ENCODE measurements around the gene ZNF597.

The ZNF597 gene

GRCh38 chr16:3443108-3444031 lies at the start of gene ZNF597, which contains the start of gene NAA60:
ZNF597 (minus strand) TSS chr16:3443504; CDS start chr16:3443153, 351 bp downstream.
NAA60 (plus strand) TSS chr16:3443680; CDS start chr16:3476228, 32,548 bp downstream.
- peaks cover 51% of the 10 kb centered on the region for H3K36me3 Mint-ChIP-seq (ENCODE audit: low read depth)
- peak within 1 kb of the TSS; percentile 91 for H3K4me3 Mint-ChIP-seq
- peak within 1 kb of the TSS; percentile 95 for H3K27ac Mint-ChIP-seq
- no peaks in the 10 kb centered on the region for H3K27me3 Mint-ChIP-seq (ENCODE audit: low read depth)
- H3K9me3 Mint-ChIP-seq, result peaks cover 32% of the 10 kb centered on the region
- H3K4me1 Mint-ChIP-seq (ENCODE audit: low read depth), result peaks cover 13% of the 10 kb centered on the region
- peak; percentile 86 for DNase-seq (ENCODE audit: low spot score)

- H3K27ac Mint-ChIP-seq, result no peak overlapping the region
- H3K27me3 Mint-ChIP-seq (ENCODE audit: low read depth), result no peaks in the 10 kb centered on the region
- no peaks in the 10 kb centered on the region for H3K9me3 Mint-ChIP-seq
- H3K36me3 Mint-ChIP-seq (ENCODE audit: low read depth), result no peaks in the 10 kb centered on the region
- no peak overlapping the region for H3K4me3 Mint-ChIP-seq
- DNase-seq (ENCODE audit: low spot score), result no peak
- H3K4me1 Mint-ChIP-seq (ENCODE audit: low read depth), result no peaks in the 10 kb centered on the region
Observed at GRCh38 chr16:3492356-3492755, 49.1 kb upstream of the ZNF597 start.

- no peak for DNase-seq (ENCODE audit: low spot score)
- Mint-ChIP-seq H3K4me3 (no peak overlapping the region), H3K9me3 (no peaks in the 10 kb centered on the region), H3K27me3 (ENCODE audit: low read depth) (no peaks in the 10 kb centered on the region), H3K27ac (peak overlapping the region; percentile 45), H3K4me1 (ENCODE audit: low read depth) (no peaks in the 10 kb centered on the region), H3K36me3 (ENCODE audit: low read depth) (no peaks in the 10 kb centered on the region)
Observed at GRCh38 chr16:3490911-3491629, 47.8 kb upstream of the ZNF597 start.

GRCh38 chr16:3488801-3489200 lies 45.5 kb upstream of the ZNF597 start:
- DNase-seq (ENCODE audit: low spot score), result no peak
- Mint-ChIP-seq H3K36me3 (ENCODE audit: low read depth) (peaks cover 5% of the 10 kb centered on the region), H3K27me3 (ENCODE audit: low read depth) (no peaks in the 10 kb centered on the region), H3K4me1 (ENCODE audit: low read depth) (no peaks in the 10 kb centered on the region), H3K9me3 (no peaks in the 10 kb centered on the region), H3K27ac (no peak overlapping the region), H3K4me3 (no peak overlapping the region)

- Mint-ChIP-seq H3K4me3 (no peak overlapping the region), H3K36me3 (ENCODE audit: low read depth) (peaks cover 12% of the 10 kb centered on the region), H3K27me3 (ENCODE audit: low read depth) (no peaks in the 10 kb centered on the region), H3K27ac (no peak overlapping the region), H3K9me3 (no peaks in the 10 kb centered on the region), H3K4me1 (ENCODE audit: low read depth) (no peaks in the 10 kb centered on the region)
- DNase-seq (ENCODE audit: low spot score), result no peak
Observed at GRCh38 chr16:3487521-3488410, 44.5 kb upstream of the ZNF597 start.

GRCh38 chr16:3486506-3487215 lies 43.4 kb upstream of the ZNF597 start:
- Mint-ChIP-seq H3K27ac (no peak overlapping the region), H3K4me1 (ENCODE audit: low read depth) (no peaks in the 10 kb centered on the region), H3K27me3 (ENCODE audit: low read depth) (no peaks in the 10 kb centered on the region), H3K36me3 (ENCODE audit: low read depth) (peaks cover 18% of the 10 kb centered on the region), H3K9me3 (no peaks in the 10 kb centered on the region), H3K4me3 (no peak overlapping the region)
- no peak for DNase-seq (ENCODE audit: low spot score)

GRCh38 chr16:3485821-3486505 lies 42.7 kb upstream of the ZNF597 start:
- Mint-ChIP-seq H3K4me3 (no peak overlapping the region), H3K4me1 (ENCODE audit: low read depth) (no peaks in the 10 kb centered on the region), H3K27ac (no peak overlapping the region), H3K36me3 (ENCODE audit: low read depth) (peaks cover 20% of the 10 kb centered on the region), H3K9me3 (no peaks in the 10 kb centered on the region), H3K27me3 (ENCODE audit: low read depth) (no peaks in the 10 kb centered on the region)
- DNase-seq (ENCODE audit: low spot score), result no peak

- Mint-ChIP-seq H3K9me3 (no peaks in the 10 kb centered on the region), H3K4me3 (no peak overlapping the region), H3K27me3 (ENCODE audit: low read depth) (no peaks in the 10 kb centered on the region), H3K27ac (no peak overlapping the region), H3K36me3 (ENCODE audit: low read depth) (peaks cover 20% of the 10 kb centered on the region), H3K4me1 (ENCODE audit: low read depth) (no peaks in the 10 kb centered on the region)
- no peak for DNase-seq (ENCODE audit: low spot score)
Observed at GRCh38 chr16:3485097-3485745, 41.9 kb upstream of the ZNF597 start.

- peaks cover 20% of the 10 kb centered on the region for H3K36me3 Mint-ChIP-seq (ENCODE audit: low read depth)
- H3K4me1 Mint-ChIP-seq (ENCODE audit: low read depth), result no peaks in the 10 kb centered on the region
- H3K9me3 Mint-ChIP-seq, result no peaks in the 10 kb centered on the region
- H3K4me3 Mint-ChIP-seq, result no peak overlapping the region
- no peaks in the 10 kb centered on the region for H3K27me3 Mint-ChIP-seq (ENCODE audit: low read depth)
- DNase-seq (ENCODE audit: low spot score), result no peak
- no peak overlapping the region for H3K27ac Mint-ChIP-seq
Observed at GRCh38 chr16:3484318-3485096, 41.2 kb upstream of the ZNF597 start.

GRCh38 chr16:3482659-3483241 lies 39.4 kb upstream of the ZNF597 start:
- no peak overlapping the region for H3K27ac Mint-ChIP-seq
- H3K4me1 Mint-ChIP-seq (ENCODE audit: low read depth), result no peaks in the 10 kb centered on the region
- H3K36me3 Mint-ChIP-seq (ENCODE audit: low read depth), result peaks cover 23% of the 10 kb centered on the region
- no peaks in the 10 kb centered on the region for H3K9me3 Mint-ChIP-seq
- no peak for DNase-seq (ENCODE audit: low spot score)
- no peak overlapping the region for H3K4me3 Mint-ChIP-seq
- H3K27me3 Mint-ChIP-seq (ENCODE audit: low read depth), result no peaks in the 10 kb centered on the region

- H3K36me3 Mint-ChIP-seq (ENCODE audit: low read depth), result peaks cover 23% of the 10 kb centered on the region
- H3K27ac Mint-ChIP-seq, result no peak overlapping the region
- H3K9me3 Mint-ChIP-seq, result no peaks in the 10 kb centered on the region
- no peak overlapping the region for H3K4me3 Mint-ChIP-seq
- H3K27me3 Mint-ChIP-seq (ENCODE audit: low read depth), result no peaks in the 10 kb centered on the region
- no peak for DNase-seq (ENCODE audit: low spot score)
- H3K4me1 Mint-ChIP-seq (ENCODE audit: low read depth), result no peaks in the 10 kb centered on the region
Observed at GRCh38 chr16:3481696-3482658, 38.7 kb upstream of the ZNF597 start.

Data from T-helper 2 cell treated with Interferon-gamma antibody and Interleukin-4, amounts not matched to agents 5 μg/mL and 100 μg/mL, for 36 hours (primary cell).